Thyroid gland (tissue), 4 donors: Measurements from ENCODE around the gene EPHB6.

Experiments
- CTCF ChIP-seq, 6 experiments: fragments of 200-600 bp in 3 of 6; fragments of 450-650 bp in 3 of 6; sonication (generic) in 3 of 6; IDR thresholded peaks; one replicate each; pipeline ENCODE4 v1.5.1; 2016 to 2019; ENCODE audit warnings: antibody characterized with exemption in 6 of 6, mild to moderate bottlenecking in 2 of 6, inconsistent platforms in 1 of 6, moderate library complexity in 1 of 6
- POLR2A ChIP-seq, 2 donors: fragments of 450-650 bp; IDR thresholded peaks; one replicate each; pipeline ENCODE4 v1.6.1; 2017; ENCODE audit warnings: antibody characterized with exemption in 2 of 2, mild to moderate bottlenecking in 2 of 2, moderate library complexity in 1 of 2

- no peak for TF ChIP-seq CTCF (IDR thresholded peaks at IDR 0.05)
- TF ChIP-seq POLR2A (IDR thresholded peaks at IDR 0.05), result no peak
These were observed 61.6 kb downstream of the EPHB6 start for GRCh38 chr7:142916508-142916907.
